T-cell (primary cell): ENCODE results near the gene C2CD2L. TPM values are rescaled to one million over a fixed set of nuclear protein-coding genes. Genes with fewer than 3 reads are reported as not detected.

Experiments used
- total RNA-seq, 35 experiments: library from RNA in 6 of 35; stranded (reverse) in 6 of 35; fragments of 120-200 nt in 1 of 35; gene quantifications; one replicate each; pipeline versions ENCODE4 v1.2.1 to v1.2.4 and lab custom pipeline; 2013 to 2026

The C2CD2L gene
- total RNA-seq, 5 donors from 2014 or later (not counting 1 experiment from before 2014, with no cell fraction given): 18.9 to 36.4 (median 30.6) TPM

Other genes starting within 250 kb of the C2CD2L start
- gene CXCR5, start 223.5 kb upstream of the C2CD2L start, total RNA-seq: 10 to 100 TPM in 1 of 5 donors, 1 to 10 TPM in 4; 4.7 to 10.6 (median 6.3) TPM
- 100 to 1,000 TPM; 229 to 331 (median 308) TPM for gene BCL9L, start 181.4 kb upstream of the C2CD2L start, total RNA-seq
- under 1 TPM in 1 of 5 donors, not detected in 4; 0.32 TPM for gene UPK2, start 151.0 kb upstream of the C2CD2L start, total RNA-seq
- gene FOXR1, start 135.6 kb upstream of the C2CD2L start, total RNA-seq: not detected
- gene CENATAC, start 109.2 kb upstream of the C2CD2L start, total RNA-seq: 100 to 1,000 TPM; 104 to 121 (median 118) TPM
- 1,000 to 10,000 TPM; 1,733 to 2,728 (median 2,161) TPM for gene RPS25, start 89.0 kb upstream of the C2CD2L start, total RNA-seq
- 10 to 100 TPM; 65.0 to 78.5 (median 74.3) TPM for gene TRAPPC4, start 88.6 kb upstream of the C2CD2L start, total RNA-seq
- 10 to 100 TPM in 4 of 5 donors, 1 to 10 TPM in 1; 8.9 to 18.0 (median 15.4) TPM for gene SLC37A4, start 76.5 kb upstream of the C2CD2L start, total RNA-seq
- gene HYOU1, start 50.1 kb upstream of the C2CD2L start, total RNA-seq: 100 to 1,000 TPM in 4 of 5 donors, 10 to 100 TPM in 1; 91.2 to 113 (median 112) TPM
- 10 to 100 TPM; 59.5 to 69.8 (median 62.6) TPM for gene VPS11, start 39.5 kb upstream of the C2CD2L start, total RNA-seq
- 10 to 100 TPM in 3 of 5 donors, 1 to 10 TPM in 2; 6.7 to 17.8 (median 12.3) TPM for gene HMBS, start 22.5 kb upstream of the C2CD2L start, total RNA-seq
- gene DPAGT1, start 5.5 kb upstream of the C2CD2L start, total RNA-seq: 10 to 100 TPM; 21.7 to 54.2 (median 43.9) TPM
- 10 to 100 TPM; 30.0 to 68.5 (median 56.7) TPM for gene HINFP, start 14.2 kb downstream of the C2CD2L start, total RNA-seq
- gene ABCG4, start 41.7 kb downstream of the C2CD2L start, total RNA-seq: under 1 TPM in 1 of 5 donors, not detected in 4; 0.09 TPM
- 10 to 100 TPM in 3 of 5 donors, 1 to 10 TPM in 2; 6.5 to 12.8 (median 11.6) TPM for gene NLRX1, start 61.4 kb downstream of the C2CD2L start, total RNA-seq
- gene NHERF4, start 78.1 kb downstream of the C2CD2L start, total RNA-seq: 1 to 10 TPM in 1 of 5 donors, under 1 TPM in 3, not detected in 1; 0.30 to 1.1 (median 0.73) TPM
- 10 to 100 TPM; 40.9 to 42.2 (median 41.1) TPM for gene CBL, start 99.0 kb downstream of the C2CD2L start, total RNA-seq
- gene MCAM, start 209.8 kb downstream of the C2CD2L start, total RNA-seq: 10 to 100 TPM in 1 of 5 donors, 1 to 10 TPM in 1, under 1 TPM in 3; 0.50 to 10.2 (median 0.76) TPM
- gene RNF26, start 227.2 kb downstream of the C2CD2L start, total RNA-seq: 10 to 100 TPM; 18.4 to 21.4 (median 20.3) TPM
- not detected for gene C1QTNF5, start 233.5 kb downstream of the C2CD2L start, total RNA-seq
- gene MFRP, start 239.4 kb downstream of the C2CD2L start, total RNA-seq: not detected